ENCODE measurements around the gene SLC7A5. TPM values are rescaled to one million over a fixed set of nuclear protein-coding genes. Genes with fewer than 3 reads are reported as not detected.

Gene SLC7A5
- total and polyA plus RNA-seq, 2 of the 13 experiments (the other 11 are each of a cell fraction or from before 2014, with no cell fraction given): 79.6 to 155 TPM

DNA sequence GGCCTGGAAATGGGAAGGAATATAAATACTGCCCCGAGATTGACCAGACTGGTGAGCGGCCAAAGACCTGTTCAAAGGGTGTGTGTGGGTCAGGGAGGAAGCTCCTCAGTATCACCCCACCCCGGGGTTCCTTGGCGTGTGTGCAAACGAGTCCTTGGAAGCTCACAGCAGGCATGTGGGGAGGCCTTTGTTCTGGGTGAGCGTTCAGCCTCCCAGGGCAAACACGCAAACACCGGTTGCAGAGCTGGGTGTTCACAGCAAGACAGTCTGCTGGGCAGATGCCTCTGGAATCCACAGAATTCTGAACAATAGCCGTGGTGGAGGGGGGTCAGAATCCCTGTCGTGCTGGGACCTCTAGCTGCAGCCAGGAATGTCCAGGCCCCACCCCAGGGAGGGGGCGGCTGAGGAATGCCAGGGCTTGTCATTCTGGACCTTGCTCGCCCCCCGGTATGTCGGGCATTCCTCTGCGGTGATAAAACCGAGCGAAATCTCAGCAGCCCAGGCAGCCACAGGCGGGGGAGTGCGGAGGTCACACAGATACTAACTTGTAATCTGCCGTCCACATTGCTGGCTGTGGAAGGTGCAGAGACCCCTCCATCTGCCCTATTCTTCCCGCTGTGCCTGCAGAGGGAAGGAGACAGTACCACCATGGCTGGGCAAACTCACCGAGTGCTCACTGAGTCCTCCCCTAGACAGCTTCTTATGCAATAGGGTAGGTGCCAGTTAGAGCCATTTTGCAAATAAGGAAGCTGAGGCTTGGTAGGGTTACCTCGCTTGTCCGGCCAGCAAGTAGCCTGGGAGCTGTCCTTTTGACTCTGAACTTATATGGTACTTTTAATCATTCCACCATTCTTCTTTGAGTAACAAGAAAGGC, 1.3 kb upstream of the SLC7A5 start (continued):
- TF ChIP-seq KLF16 (CRISPR knock-in tag; IDR thresholded peaks at IDR 0.05) (peak in 1 of 2 experiments; percentile 91; a peak in 2 of 4 replicates), SMARCE1 (IDR thresholded peaks at IDR 0.05; ENCODE audit: borderline replicate concordance) (peak; percentile 12; the same call in 1 of the 2 replicates), PHF5A (CRISPR knock-in tag; IDR thresholded peaks at IDR 0.05; ENCODE audit: low read depth, unreplicated experiment) (peak; percentile 54), KDM1A (CRISPR knock-in tag; IDR thresholded peaks at IDR 0.05) (peak; percentile 92; the same call in 1 of the 2 replicates), ATF4 (CRISPR knock-in tag; IDR thresholded peaks at IDR 0.05) (peak in 1 of 2 experiments; percentile 95; a peak in 2 of 4 replicates), ZNF280B (CRISPR knock-in tag; IDR thresholded peaks at IDR 0.05; ENCODE audit: borderline replicate concordance) (peak; percentile 71; the same call in 1 of the 2 replicates), ZFX (CRISPR knock-in tag; IDR thresholded peaks at IDR 0.05; ENCODE audit: low read depth) (peak; percentile 81), ZNF121 (CRISPR knock-in tag; IDR thresholded peaks at IDR 0.05) (peak; percentile 48; the same call in 1 of the 2 replicates), SP5 (CRISPR knock-in tag; IDR thresholded peaks at IDR 0.05; ENCODE audit: borderline replicate concordance, low read depth) (peak; percentile 85), RFXAP (CRISPR knock-in tag; IDR thresholded peaks at IDR 0.05; ENCODE audit: borderline replicate concordance) (peak; percentile 69; the same call in 1 of the 2 replicates), ZBTB7B (CRISPR knock-in tag; IDR thresholded peaks at IDR 0.05) (peak; percentile 99), ZNF292 (CRISPR knock-in tag; IDR thresholded peaks at IDR 0.05; ENCODE audit: borderline replicate concordance, low read depth) (peak; percentile 99), ZNF746 (CRISPR knock-in tag; IDR thresholded peaks at IDR 0.05) (peak; percentile 98), ZMYM3 (CRISPR knock-in tag; IDR thresholded peaks at IDR 0.05) (peak; percentile 75), MXI1 (IDR thresholded peaks at IDR 0.05; ENCODE audit: borderline replicate concordance, low read depth, low read length) (peak; percentile 58; the same call in 2 of the 3 replicates), ERF (CRISPR knock-in tag; IDR thresholded peaks at IDR 0.05) (peak; percentile 95)
- TF ChIP-seq, protein P1, sequence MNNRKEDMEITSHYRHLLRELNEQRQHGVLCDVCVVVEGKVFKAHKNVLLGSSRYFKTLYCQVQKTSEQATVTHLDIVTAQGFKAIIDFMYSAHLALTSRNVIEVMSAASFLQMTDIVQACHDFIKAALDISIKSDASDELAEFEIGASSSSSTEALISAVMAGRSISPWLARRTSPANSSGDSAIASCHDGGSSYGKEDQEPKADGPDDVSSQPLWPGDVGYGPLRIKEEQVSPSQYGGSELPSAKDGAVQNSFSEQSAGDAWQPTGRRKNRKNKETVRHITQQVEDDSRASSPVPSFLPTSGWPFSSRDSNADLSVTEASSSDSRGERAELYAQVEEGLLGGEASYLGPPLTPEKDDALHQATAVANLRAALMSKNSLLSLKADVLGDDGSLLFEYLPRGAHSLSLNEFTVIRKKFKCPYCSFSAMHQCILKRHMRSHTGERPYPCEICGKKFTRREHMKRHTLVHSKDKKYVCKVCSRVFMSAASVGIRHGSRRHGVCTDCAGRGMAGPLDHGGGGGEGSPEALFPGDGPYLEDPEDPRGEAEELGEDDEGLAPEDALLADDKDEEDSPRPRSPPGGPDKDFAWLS (CRISPR knock-in tag; IDR thresholded peaks at IDR 0.05; ENCODE audit: borderline replicate concordance): 0 out of 2 replicates have a peak, but pooled peaks have one; percentile 41
- TF ChIP-seq, protein P2, sequence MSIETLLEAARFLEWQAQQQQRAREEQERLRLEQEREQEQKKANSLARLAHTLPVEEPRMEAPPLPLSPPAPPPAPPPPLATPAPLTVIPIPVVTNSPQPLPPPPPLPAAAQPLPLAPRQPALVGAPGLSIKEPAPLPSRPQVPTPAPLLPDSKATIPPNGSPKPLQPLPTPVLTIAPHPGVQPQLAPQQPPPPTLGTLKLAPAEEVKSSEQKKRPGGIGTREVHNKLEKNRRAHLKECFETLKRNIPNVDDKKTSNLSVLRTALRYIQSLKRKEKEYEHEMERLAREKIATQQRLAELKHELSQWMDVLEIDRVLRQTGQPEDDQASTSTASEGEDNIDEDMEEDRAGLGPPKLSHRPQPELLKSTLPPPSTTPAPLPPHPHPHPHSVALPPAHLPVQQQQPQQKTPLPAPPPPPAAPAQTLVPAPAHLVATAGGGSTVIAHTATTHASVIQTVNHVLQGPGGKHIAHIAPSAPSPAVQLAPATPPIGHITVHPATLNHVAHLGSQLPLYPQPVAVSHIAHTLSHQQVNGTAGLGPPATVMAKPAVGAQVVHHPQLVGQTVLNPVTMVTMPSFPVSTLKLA (IDR thresholded peaks at IDR 0.05): peak; percentile 53
- TF ChIP-seq, protein P3, sequence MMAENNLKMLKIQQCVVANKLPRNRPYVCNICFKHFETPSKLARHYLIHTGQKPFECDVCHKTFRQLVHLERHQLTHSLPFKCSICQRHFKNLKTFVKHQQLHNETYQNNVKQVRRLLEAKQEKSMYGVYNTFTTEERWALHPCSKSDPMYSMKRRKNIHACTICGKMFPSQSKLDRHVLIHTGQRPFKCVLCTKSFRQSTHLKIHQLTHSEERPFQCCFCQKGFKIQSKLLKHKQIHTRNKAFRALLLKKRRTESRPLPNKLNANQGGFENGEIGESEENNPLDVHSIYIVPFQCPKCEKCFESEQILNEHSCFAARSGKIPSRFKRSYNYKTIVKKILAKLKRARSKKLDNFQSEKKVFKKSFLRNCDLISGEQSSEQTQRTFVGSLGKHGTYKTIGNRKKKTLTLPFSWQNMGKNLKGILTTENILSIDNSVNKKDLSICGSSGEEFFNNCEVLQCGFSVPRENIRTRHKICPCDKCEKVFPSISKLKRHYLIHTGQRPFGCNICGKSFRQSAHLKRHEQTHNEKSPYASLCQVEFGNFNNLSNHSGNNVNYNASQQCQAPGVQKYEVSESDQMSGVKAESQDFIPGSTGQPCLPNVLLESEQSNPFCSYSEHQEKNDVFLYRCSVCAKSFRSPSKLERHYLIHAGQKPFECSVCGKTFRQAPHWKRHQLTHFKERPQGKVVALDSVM (CRISPR knock-in tag; IDR thresholded peaks at IDR 0.05): peak; percentile 73
